HG03442 (cell line): ENCODE measurements around the gene MRPL32.

Experiments
- ATAC-seq: cut with Tn5 transposase; IDR thresholded peaks from one replicate; pipeline ENCODE4 v1.9.1; 2021; ENCODE audit warnings: mild to moderate bottlenecking, moderate library complexity; ENCODE audit not compliant: unreplicated experiment

Gene MRPL32

GRCh38 chr7:42925630-42926029 is 6.5 kb upstream of the MRPL32 start:
- no peak for ATAC-seq

DNA sequence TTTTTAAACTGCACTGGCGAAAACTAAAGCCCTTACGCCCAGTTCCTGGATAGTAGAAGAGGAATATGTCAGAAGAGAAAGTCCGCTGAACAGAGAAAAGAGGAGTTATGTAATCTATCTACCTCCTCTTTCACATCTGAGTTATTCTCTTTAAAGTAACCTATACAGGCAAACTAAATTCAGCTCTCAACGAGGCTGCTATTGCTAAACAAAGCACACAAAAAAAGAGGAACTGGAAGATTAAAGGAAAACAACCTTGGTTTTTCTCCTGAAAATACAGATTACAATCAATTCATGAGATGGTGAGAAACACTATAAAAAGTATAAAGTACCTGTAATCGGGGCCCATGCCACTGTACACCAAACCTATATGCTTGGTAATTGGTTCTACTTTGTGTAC is 6.0 kb upstream of the MRPL32 start:
- ATAC-seq = no peak

DNA sequence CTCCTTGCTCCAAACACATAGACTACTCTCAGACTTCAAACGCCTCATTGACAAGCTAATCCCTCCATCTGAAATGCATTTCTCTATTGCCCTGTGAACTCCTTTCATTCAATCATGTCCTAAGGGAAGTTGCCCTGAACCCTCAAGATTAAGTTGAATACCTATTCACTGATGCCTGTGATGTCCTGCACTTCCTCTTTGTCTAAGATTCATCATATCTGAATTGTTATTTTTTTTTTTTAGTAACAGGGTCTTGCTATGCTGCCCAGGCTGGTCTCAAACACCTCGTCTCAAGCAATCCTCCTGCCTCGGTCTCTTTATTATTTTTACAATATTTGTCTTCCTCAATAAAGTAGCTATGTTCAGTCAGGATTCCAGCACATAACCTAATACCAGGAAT is 3.4 kb upstream of the MRPL32 start:
- ATAC-seq = no peak

- no peak for ATAC-seq
These were observed 2.7 kb upstream of the MRPL32 start for GRCh38 chr7:42929449-42929848.

- no peak for ATAC-seq
These were observed 1.3 kb upstream of the MRPL32 start for GRCh38 chr7:42930889-42931288.

DNA sequence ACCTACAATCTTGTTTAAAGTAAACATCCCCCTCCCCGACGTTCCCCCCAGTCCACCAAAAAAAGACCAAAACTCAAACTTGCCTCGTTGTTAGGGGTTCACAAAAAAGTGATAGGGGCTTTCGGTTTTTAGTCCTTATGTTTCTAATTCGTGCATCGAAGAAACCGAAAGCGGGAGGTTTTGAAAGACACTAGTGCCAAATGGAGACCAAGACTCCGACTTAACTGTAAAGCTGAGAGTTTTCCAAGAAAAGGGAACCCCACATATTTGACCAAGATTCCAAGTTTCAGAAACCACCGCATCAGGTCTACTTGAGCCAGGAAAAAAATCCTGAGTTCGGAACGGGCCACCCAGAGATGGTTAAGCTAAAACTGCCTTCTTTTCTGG is 736 bp upstream of the MRPL32 start:
- ATAC-seq = no peak

DNA sequence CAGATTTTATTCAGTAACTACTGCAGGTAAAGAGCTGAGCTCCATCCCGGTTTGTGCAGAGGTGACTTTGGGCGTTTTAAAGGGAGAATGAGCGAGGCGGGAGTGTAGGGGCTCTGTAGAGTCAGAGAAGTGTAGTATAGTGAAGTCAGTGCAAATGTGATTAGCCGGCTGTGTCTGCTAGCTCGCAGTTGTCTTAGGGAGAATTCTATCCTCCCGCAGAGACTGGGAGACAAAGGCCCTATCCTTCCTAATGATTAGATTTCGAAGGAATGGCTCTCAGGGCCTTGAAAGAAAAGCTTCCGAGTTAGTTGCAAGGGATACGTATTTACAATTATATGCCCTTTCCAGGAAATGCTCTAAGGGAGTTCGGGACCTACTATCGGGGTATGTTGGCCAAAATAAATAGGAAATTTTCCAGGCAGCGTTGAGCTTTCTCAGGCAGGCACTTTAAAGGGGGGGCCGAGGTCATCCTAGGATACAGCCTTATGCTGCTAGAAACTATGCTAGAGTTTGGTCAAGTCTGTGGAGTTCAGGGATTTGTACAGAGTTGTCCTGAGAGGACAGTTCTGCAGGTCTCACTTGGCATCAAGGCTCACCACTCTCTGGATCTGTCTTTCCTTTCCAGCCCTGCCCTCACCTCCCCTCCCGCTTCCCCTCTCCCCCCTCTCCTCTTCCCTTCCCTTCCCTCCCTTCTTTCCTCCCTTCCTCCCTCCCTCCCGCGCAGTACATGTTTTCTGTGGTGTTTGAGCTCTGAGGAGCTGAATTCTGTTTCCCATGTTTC is 825 bp downstream of the MRPL32 start:
- no peak for ATAC-seq

DNA sequence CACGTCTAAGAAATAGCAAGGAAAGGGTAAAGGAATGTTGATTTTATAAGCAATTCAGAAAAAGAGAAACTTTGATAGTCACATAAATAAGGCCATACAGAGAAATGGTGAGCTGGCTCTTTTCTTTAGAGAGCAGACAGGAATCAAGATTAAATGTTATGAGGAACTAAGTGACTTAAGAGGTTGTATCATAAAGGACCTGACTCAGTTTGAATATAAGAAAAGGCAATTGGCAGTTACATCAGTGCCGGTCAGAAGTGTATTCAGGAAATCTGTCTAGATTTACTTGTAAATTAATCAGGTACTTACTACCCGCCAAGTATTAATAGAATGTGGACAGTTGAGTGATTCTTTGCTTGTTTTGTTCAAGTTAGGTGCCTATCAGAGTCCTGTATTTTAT is 2.1 kb downstream of the MRPL32 start:
- no peak for ATAC-seq

GRCh38 chr7:42935861-42936260 is 3.7 kb downstream of the MRPL32 start:
- no peak for ATAC-seq

GRCh38 chr7:42939457-42940240 is 7.5 kb downstream of the MRPL32 start:
- no peak for ATAC-seq

GRCh38 chr7:42940985-42941847 is 9.0 kb downstream of the MRPL32 start:
- ATAC-seq = peak; percentile 52

- peak; percentile 61 for ATAC-seq
These were observed 13.8 kb downstream of the MRPL32 start for GRCh38 chr7:42945821-42946626.

DNA sequence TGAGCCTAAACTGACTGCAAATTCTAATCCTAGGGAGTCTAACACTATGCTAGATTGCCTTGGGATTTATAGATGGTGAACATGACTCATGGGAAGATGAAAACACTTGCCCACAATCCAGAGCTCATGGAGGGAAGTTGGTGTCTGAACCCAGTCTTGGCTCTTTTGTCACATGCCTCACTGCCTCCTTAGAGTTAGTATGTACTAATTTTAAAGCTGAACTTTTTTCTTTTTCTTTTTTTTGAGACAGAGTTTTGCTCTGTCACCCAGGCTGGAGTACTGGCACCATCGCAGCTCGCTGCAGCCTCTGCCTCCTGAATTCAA is 14.4 kb downstream of the MRPL32 start:
- no peak for ATAC-seq

- no peak for ATAC-seq
These were observed 15.3 kb downstream of the MRPL32 start for GRCh38 chr7:42947521-42947920.

DNA sequence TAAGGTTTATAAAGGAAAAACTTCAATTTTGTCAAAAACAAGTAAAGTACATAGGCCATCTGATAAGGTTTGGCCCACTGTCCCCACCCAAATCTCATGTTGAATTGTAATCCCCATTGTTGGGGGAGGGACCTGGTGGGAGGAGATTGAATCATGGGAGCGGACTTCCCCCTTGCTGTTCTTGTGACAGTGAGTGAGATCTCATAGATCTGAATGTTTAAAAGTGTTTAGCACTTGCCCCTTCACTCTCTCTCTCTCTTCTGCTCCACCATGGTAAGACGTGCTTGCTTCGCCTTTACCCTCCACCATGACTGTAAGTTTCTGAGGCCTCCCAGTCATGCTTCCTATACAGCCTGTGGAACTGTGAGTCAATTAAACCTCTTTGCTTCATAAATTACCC is 18.2 kb downstream of the MRPL32 start:
- no peak for ATAC-seq

- ATAC-seq = no peak
These were observed 20.2 kb downstream of the MRPL32 start for GRCh38 chr7:42952328-42952727.

- no peak for ATAC-seq
These were observed 21.8 kb downstream of the MRPL32 start for GRCh38 chr7:42953994-42954393.

DNA sequence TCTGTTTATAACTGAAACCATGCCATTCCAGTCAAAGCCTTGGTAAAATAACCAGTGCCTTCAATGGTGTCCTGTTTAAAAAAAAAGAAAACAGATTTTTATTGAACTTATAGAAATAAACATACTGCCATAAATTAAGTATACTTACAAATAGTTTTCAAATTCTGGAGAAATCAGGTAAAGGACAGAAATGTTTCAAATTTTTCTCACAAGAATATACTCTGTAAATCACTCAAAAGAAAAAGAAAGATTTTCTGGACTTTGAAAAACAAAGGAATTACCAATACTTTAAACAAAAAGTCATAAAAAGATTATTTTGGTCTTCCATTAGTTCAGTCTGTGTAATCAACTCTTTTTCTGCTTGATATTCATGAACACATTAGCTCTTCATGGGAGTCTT is 23.9 kb downstream of the MRPL32 start:
- no peak for ATAC-seq

DNA sequence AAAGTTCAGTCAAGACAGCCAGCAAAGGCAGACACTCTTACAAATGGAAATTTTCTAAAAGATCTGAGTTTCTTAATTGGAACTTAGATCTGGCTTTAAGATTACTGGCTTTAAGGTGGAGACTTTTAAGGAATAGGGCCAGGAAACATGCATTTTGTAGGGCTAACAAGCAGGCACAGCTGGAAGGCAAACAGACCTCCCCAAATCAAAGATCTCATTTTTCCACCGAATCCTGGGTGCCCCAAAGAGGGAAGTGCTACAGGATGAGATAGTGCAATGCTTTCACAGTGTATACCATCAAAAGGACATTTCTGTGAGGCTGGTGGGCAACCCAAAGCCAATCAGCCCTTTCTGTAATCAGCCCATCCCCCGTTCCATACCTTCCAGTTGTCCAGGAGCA is 27.4 kb downstream of the MRPL32 start:
- ATAC-seq = no peak

GRCh38 chr7:42960762-42961161 is 28.6 kb downstream of the MRPL32 start:
- peak; percentile 60 for ATAC-seq

- ATAC-seq = no peak
These were observed 29.0 kb downstream of the MRPL32 start for GRCh38 chr7:42961170-42961569.
